Measurements from ENCODE around the gene KDM2A.

GRCh38 chr11:67076202-67076601, 42.9 kb upstream of the KDM2A start:
- TF ChIP-seq, protein P1, sequence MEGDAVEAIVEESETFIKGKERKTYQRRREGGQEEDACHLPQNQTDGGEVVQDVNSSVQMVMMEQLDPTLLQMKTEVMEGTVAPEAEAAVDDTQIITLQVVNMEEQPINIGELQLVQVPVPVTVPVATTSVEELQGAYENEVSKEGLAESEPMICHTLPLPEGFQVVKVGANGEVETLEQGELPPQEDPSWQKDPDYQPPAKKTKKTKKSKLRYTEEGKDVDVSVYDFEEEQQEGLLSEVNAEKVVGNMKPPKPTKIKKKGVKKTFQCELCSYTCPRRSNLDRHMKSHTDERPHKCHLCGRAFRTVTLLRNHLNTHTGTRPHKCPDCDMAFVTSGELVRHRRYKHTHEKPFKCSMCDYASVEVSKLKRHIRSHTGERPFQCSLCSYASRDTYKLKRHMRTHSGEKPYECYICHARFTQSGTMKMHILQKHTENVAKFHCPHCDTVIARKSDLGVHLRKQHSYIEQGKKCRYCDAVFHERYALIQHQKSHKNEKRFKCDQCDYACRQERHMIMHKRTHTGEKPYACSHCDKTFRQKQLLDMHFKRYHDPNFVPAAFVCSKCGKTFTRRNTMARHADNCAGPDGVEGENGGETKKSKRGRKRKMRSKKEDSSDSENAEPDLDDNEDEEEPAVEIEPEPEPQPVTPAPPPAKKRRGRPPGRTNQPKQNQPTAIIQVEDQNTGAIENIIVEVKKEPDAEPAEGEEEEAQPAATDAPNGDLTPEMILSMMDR (conservative IDR thresholded peaks at IDR 0.05; ENCODE audit: low read depth, low read length) = no peak
- no peak for TF ChIP-seq EZH2 (IDR thresholded peaks at IDR 0.05; ENCODE audit: borderline replicate concordance, low read depth, low read length, poor library complexity, severe bottlenecking)
